Activated CD8-positive, alpha-beta memory T cell treated with anti-CD3 and anti-CD28 coated beads for 48 hours (primary cell): Measurements from ENCODE around the gene TMPRSS4.

Experiments used
- DNase-seq, 3 experiments: peaks; one replicate each; pipeline ENCODE4 v3.0.0-alpha.2; 2020; ENCODE audit warnings: low read depth in 2 of 3, low spot score in 2 of 3

TMPRSS4 gene

GRCh38 chr11:118102721-118103261 lies 25.9 kb downstream of the TMPRSS4 start:
- no peak for DNase-seq

- no peak for DNase-seq
Measured at GRCh38 chr11:118104491-118104890, 27.6 kb downstream of the TMPRSS4 start.

- no peak for DNase-seq
Measured at GRCh38 chr11:118105657-118106305, 28.9 kb downstream of the TMPRSS4 start.

DNA sequence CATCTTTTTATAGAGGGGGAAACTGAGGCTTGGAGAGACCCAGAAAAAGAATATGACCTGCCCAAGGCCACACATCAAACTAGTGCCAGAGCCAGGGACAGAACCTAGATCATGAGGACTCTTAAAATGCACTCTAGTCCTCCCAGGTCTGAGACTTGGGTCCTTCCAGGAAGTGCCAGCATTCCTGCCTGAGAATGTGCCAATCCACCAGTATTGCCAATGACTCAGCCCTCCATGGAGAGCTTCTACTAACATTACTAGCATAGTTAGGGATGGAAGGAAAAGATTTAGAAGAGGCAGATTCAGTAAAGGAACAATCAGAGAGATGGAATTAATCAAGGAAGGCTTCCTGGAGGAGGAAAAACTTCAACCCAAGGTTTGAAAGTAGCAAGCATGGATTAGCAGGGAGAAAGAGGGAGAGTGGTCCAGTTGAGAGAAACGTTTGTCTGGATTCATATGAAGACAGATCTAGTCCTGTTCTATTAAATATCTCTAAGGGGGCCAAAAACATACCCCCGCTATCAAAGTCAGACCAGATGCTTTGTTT lies 30.0 kb downstream of the TMPRSS4 start:
- no peak for DNase-seq

- DNase-seq: no peak
Measured at GRCh38 chr11:118108513-118108912, 31.6 kb downstream of the TMPRSS4 start.

DNA sequence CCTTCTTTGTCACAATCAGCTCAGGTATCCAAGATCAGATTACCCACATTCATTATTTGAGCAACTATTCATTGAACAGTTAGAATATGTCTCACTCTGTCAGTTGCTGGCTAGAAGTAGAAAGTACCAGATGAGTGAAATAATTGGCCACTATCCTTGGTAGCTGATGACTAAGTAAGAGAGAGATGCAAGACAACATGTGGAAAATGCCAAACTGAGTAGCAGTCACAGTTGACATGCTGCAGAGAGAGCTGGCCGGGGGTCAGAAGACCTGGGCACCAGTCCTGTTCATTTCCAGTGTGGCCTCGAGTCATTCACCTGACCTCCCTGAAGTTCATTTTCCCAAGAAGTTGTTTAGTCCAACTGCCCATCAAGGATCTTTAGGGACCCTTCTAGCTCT lies 32.4 kb downstream of the TMPRSS4 start:
- no peak for DNase-seq

DNA sequence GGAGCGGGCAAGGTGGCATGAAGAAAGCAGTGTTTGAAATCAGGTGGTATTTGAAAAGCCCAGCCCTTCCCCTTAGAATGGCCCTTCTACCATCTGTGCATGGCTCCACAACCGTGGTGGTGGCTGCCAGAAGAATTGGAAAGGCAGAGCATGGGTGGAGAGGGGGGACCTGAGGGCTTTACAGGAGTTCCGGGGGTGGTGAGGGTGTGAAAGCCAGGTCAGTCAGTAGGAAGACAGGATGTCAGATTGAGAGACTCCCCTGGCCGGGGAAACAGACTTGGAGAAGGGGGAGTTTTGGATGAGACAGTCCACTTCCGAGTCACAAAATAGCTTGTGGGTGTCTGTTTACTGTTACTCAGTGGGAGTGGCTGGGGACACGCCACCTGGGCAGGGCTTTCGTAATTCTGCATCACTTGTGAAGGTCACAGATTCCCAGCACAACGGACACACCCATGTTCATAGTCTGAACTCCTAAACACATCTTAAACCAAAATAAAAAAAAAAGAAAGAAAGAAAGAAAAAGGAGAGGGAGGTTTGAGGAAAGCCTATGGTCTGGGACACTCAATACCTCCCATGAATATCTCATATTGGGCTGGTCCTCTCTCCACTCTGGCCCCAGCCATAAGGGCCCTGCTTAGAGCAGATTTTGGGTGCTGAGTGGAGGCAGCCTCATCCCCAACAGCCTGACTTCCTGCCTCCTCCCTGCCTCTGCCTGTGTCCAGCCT lies 34.3 kb downstream of the TMPRSS4 start:
- no peak for DNase-seq

- no peak for DNase-seq
Measured at GRCh38 chr11:118111744-118112035, 34.8 kb downstream of the TMPRSS4 start.

DNA sequence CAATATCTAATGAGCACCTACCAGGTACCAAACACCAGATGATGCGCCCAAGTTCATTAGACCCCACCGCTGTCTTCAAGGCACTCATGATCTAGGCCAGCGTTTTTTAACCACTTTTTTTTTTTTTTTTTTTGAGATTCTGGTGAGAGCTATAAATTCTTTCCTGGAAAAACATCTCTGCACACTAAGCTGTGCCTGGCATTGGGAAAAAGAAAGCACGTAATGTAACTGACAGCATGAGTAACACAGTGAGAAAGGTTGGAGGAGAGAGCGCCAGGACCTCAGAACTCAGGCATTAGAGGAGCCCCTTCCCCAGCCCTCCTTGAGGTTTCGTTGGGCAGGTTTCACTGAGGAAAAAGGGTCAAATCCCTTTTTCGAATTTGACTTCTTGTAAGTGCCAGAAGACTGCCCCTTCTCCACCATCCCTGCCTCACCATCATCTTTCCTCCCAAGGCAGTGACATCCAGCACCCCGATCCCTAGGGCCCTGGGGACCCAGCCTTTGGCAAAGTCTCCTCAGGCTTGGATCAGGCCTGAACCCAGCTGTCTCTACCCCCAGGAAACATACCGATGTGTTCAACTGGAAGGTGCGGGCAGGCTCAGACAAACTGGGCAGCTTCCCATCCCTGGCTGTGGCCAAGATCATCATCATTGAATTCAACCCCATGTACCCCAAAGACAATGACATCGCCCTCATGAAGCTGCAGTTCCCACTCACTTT lies 36.0 kb downstream of the TMPRSS4 start:
- DNase-seq: no peak

DNA sequence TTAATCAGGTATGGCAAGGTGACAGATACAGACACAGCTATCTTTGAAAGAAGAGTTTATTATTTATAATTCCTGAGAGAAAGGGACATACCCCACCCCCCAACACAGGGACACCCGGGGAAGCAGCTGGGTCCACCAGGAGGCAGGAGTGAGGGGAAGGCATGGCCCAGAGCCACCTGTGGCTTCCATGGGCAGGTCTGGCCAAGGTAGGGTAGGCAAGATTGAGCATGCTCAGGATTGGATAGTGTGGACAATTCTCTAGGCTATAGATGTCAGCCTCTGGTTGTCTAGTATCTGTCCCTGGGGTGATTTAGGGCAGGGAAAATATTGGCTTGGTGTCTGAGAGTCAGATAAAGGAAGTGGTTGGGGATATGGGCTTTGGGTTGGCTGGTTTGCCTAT lies 37.4 kb downstream of the TMPRSS4 start:
- DNase-seq: no peak

- no peak for DNase-seq
Measured at GRCh38 chr11:118115048-118115447, 38.2 kb downstream of the TMPRSS4 start.

DNA sequence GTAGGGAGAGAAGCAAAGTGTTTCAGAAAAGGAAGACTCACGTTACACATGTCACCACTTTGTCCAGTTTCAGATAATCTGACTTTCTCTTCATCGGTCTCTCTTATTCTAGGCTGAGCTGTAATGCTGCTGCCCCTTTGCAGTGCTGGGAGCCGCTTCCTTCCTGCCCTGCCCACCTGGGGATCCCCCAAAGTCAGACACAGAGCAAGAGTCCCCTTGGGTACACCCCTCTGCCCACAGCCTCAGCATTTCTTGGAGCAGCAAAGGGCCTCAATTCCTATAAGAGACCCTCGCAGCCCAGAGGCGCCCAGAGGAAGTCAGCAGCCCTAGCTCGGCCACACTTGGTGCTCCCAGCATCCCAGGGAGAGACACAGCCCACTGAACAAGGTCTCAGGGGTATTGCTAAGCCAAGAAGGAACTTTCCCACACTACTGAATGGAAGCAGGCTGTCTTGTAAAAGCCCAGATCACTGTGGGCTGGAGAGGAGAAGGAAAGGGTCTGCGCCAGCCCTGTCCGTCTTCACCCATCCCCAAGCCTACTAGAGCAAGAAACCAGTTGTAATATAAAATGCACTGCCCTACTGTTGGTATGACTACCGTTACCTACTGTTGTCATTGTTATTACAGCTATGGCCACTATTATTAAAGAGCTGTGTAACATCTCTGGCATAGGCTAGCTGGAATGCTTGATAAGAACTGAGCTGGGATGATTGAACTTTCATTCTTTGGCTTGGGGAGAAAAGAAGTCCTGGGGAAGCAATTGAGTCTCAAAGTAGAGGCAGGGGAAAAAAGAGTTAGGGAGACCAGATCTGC lies 41.1 kb downstream of the TMPRSS4 start:
- DNase-seq: peak in 2 of 3 experiments; percentile 1 to 25

DNA sequence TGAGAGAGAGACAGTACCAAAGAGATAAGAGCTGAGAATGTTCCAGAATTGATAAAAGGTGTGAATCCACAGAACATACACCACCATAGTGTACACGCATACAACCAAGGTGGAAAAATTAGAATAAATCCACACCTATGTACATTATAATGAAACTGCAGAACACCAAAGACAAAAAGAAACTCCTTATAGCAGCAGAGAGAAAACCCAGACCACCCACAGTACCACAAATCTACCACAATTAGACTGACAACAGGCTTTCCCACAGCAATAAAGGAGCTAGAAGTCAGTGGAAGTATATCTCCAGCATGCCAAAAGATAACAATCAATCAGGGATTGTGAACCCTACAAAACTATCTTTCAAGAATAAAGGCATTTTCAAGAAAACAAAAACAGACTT lies 43.9 kb downstream of the TMPRSS4 start:
- DNase-seq: no peak

- DNase-seq: no peak
Measured at GRCh38 chr11:118124929-118125535, 48.2 kb downstream of the TMPRSS4 start.

GRCh38 chr11:118126082-118126838 lies 49.4 kb downstream of the TMPRSS4 start:
- no peak for DNase-seq

GRCh38 chr11:118128310-118128709 lies 51.4 kb downstream of the TMPRSS4 start:
- no peak for DNase-seq

GRCh38 chr11:118128721-118129470 lies 52.0 kb downstream of the TMPRSS4 start:
- no peak for DNase-seq

GRCh38 chr11:118129471-118130172 lies 52.7 kb downstream of the TMPRSS4 start:
- no peak for DNase-seq
